Testis (tissue), 3 donors: Measurements from ENCODE around the gene CDK5RAP1. TPM values are rescaled to one million over a fixed set of nuclear protein-coding genes. Genes with fewer than 3 reads are reported as not detected.
"Not testable (repeated sequence)": the region's sequence is repeated elsewhere in the genome, so short reads cannot be mapped to it uniquely, and the experiment has no call there.

ENCODE experiments used
- DNase-seq: peaks from one replicate; pipeline ENCODE4 v3.0.0-alpha.2; 2019
- H3K27ac ChIP-seq, 2 donors: fragments of 200-600 bp; sonication (generic); one replicate each; pipeline ENCODE4 v1.5.1; 2019
- H3K27me3 ChIP-seq: fragments of 200-600 bp; sonication (generic); one replicate; pipeline ENCODE4 v1.5.1; 2019
- H3K36me3 ChIP-seq: fragments of 200-600 bp; sonication (generic); one replicate; pipeline ENCODE4 v1.5.1; 2017; ENCODE audit warnings: low read depth; ENCODE audit errors: missing control alignments
- H3K4me1 ChIP-seq: fragments of 200-600 bp; sonication (generic); one replicate; pipeline ENCODE4 v1.5.1; 2019
- H3K4me3 ChIP-seq, 2 donors: fragments of 200-600 bp; sonication (generic); one replicate each; pipeline ENCODE4 v1.5.1; 2017 to 2019
- H3K9me3 ChIP-seq: fragments of 200-600 bp; sonication (generic); one replicate; pipeline ENCODE4 v1.5.1; 2017
- CTCF ChIP-seq, 3 experiments: fragments of 450-650 bp in 2 of 3; fragments of 200-600 bp in 1 of 3; sonication (generic) in 1 of 3; IDR thresholded peaks; one replicate each; pipeline ENCODE4 v1.5.1; 2016 to 2019; ENCODE audit warnings: antibody characterized with exemption in 3 of 3, mild to moderate bottlenecking in 2 of 3, moderate library complexity in 1 of 3
- POLR2A ChIP-seq: fragments of 450-650 bp; IDR thresholded peaks from one replicate; pipeline ENCODE4 v1.6.1; 2017; ENCODE audit warnings: antibody characterized with exemption, mild to moderate bottlenecking, moderate library complexity
- WGBS, 2 donors: methylation state at CpG; one replicate each; pipeline ENCODE4 v1.1.5; 2018; 5-methylcytosine and 5-hydroxymethylcytosine counted together
- intact Hi-C: fragments of 100-400 bp; cut with DNase I; formaldehyde crosslinking; loops from one replicate; pipeline ENCODE4 v1.15.1; 2023; ENCODE audit warnings: low total_unique reads
- polyA plus RNA-seq: library from polyadenylated mRNA; stranded (reverse); fragments of 350-450 nt; fragmentation: Illumina TruSeq; extraction: RNeasy Lipid Tissue Mini Kit (QIAGEN cat#74804); gene quantifications from one replicate; pipeline ENCODE4 v1.2.3, GENCODE V29; 2014; ENCODE audit warnings: low read depth, low replicate concordance; ENCODE audit not compliant: insufficient read depth
- total RNA-seq, 2 donors: library from RNA; depleted of rRNA; stranded (reverse); fragments of >200 nt; gene quantifications; one replicate each; pipeline ENCODE4 v1.2.3, GENCODE V29; 2016

The CDK5RAP1 gene
- total and polyA plus RNA-seq, 3 donors from 2014 or later = 30.8 to 36.6 (median 35.9) TPM

- peak within 1 kb of the TSS; percentile 50 to 88 for H3K27ac ChIP-seq
- peaks cover 24% of the 10 kb centered on the region for H3K4me1 ChIP-seq
- no peaks in the 10 kb centered on the region for H3K36me3 ChIP-seq
- H3K9me3 ChIP-seq = no peaks in the 10 kb centered on the region
- no peaks in the 10 kb centered on the region for H3K27me3 ChIP-seq
- 0% methylated on average over 2 to 39 of the region's 75 CpGs for WGBS, 2 donors
- H3K4me3 ChIP-seq = peak within 1 kb of the TSS; percentile 71 to 90
- TF ChIP-seq CTCF (IDR thresholded peaks at IDR 0.05) = no peak
- no peak for TF ChIP-seq POLR2A
- peak; percentile 98 for DNase-seq
- intact Hi-C loops = no loop called here
These were observed 42.4 kb upstream of the CDK5RAP1 start, which contains the start of gene SNTA1 for GRCh38 chr20:33443512-33444239. SNTA1 (minus strand) TSS chr20:33443763; CDS start chr20:33443620, 143 bp downstream.

DNA sequence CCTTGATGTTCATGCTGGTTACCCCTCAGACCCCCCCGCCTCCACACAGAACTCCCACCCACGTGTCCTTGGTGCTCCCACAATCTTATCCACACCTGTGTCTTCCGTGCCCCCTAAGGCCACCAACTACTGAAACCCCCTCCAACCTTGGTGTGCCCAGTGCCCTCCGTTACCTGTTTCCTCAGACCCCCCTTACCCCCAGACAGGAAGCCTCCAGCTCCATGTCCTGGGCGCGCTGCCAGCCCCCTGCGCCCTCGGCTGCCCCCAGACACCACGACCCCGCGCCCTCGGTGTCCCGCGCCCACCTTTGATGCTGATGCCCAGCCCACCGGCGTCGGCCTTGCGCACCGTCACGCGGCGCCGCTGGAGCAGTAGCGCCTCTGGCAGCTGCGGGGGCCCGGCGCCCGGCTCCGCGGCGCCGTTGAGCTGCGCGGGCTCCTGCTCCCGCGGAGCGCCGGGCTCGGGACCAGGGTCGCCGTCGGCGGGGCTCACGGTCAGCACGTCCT lies 41.7 kb upstream of the CDK5RAP1 start:
- TF ChIP-seq POLR2A (no peak), CTCF (IDR thresholded peaks at IDR 0.05) (no peak)
- Histone ChIP-seq H3K4me1 (peaks cover 26% of the 10 kb centered on the region), H3K27ac (peak overlapping the region; percentile 50 to 88), H3K27me3 (no peaks in the 10 kb centered on the region), H3K4me3 (peak overlapping the region; percentile 71 to 90), H3K36me3 (no peaks in the 10 kb centered on the region), H3K9me3 (no peaks in the 10 kb centered on the region)
- no peak for DNase-seq
- whole genome bisulfite sequencing, 2 donors = 3 to 7% methylated on average over 12 to 22 of the region's 45 CpGs
- intact Hi-C loops = no loop called here

- Histone ChIP-seq H3K36me3 (no peaks in the 10 kb centered on the region), H3K4me3 (peak overlapping the region; percentile 71 to 90), H3K27ac (peak overlapping the region; percentile 50 to 88), H3K4me1 (peaks cover 33% of the 10 kb centered on the region), H3K9me3 (no peaks in the 10 kb centered on the region), H3K27me3 (no peaks in the 10 kb centered on the region)
- peak; percentile 31 for DNase-seq
- intact Hi-C loops = no loop called here
- TF ChIP-seq CTCF (IDR thresholded peaks at IDR 0.05) (no peak), POLR2A (no peak)
- 43 to 47% methylated on average over 8 to 9 of the region's 9 CpGs for WGBS, 2 donors
These were observed 41.1 kb upstream of the CDK5RAP1 start for GRCh38 chr20:33442136-33443005.

GRCh38 chr20:33441142-33441955 lies 40.0 kb upstream of the CDK5RAP1 start:
- H3K4me3 ChIP-seq = no peak overlapping the region
- TF ChIP-seq POLR2A = no peak
- intact Hi-C loops = no loop called here
- DNase-seq = peak; percentile 83
- no peaks in the 10 kb centered on the region for H3K36me3 ChIP-seq
- no peaks in the 10 kb centered on the region for H3K27me3 ChIP-seq
- H3K27ac ChIP-seq = peak overlapping the region in 1 of 2 donors; percentile 88
- H3K4me1 ChIP-seq = peaks cover 33% of the 10 kb centered on the region
- H3K9me3 ChIP-seq = no peaks in the 10 kb centered on the region
- WGBS, 2 donors = 30 to 51% methylated on average over 7 of the region's 7 CpGs

- intact Hi-C loops, DNase-seq, H3K4me3 ChIP-seq, H3K36me3 ChIP-seq, H3K27me3 ChIP-seq, H3K27ac ChIP-seq, H3K9me3 ChIP-seq: not testable (repeated sequence)
- 69 to 73% methylated on average over 6 to 7 of the region's 7 CpGs for WGBS, 2 donors
- H3K4me1 ChIP-seq = peaks cover 33% of the 10 kb centered on the region
These were observed 39.2 kb upstream of the CDK5RAP1 start for GRCh38 chr20:33440562-33440961.
